ENCODE results near the gene PAPPA2.
"Not testable (repeated sequence)": the region's sequence is repeated elsewhere in the genome, so short reads cannot be mapped to it uniquely, and the experiment has no call there.

PAPPA2 gene

DNA sequence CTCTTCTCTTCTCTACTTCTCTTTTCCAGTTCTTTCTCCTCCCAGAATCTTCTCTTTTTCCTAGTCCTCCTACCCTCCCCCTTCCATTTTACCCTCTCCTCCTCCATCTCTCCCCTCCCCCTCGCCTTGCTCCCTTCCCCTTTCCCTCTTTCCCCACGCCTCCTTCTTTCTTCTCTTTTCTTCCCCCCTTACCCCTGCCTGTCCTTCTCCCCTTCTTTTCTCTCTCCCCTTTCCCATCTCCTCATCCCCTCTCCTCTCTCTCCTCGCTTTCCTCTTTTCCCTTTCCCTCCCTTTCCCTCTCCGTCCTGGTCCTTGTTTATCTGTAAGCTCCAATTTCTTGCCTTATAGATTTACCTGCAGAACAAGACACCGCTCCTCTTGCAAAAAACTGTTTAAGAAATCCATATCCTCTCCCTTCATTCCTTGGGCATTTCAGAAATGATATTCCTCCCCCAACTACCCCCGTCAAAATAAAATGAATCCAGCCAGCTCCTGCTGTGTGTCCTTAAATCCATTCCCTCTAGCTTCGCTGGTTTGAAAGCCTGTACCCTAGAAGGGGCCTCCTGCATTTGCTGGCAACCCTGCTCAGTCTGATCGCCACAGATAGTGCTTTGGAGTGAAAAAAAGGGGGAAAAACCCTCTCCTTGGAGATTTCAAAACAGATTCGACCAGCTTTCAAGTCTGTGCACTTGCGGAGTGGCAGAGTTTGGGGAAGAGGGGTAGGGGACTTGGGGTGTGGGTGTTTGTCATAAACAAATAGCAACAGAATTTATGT lies 89.4 kb downstream of the PAPPA2 start:
- no peak for DNase-seq (ENCODE audit: low read depth in 2 of 2)

DNA sequence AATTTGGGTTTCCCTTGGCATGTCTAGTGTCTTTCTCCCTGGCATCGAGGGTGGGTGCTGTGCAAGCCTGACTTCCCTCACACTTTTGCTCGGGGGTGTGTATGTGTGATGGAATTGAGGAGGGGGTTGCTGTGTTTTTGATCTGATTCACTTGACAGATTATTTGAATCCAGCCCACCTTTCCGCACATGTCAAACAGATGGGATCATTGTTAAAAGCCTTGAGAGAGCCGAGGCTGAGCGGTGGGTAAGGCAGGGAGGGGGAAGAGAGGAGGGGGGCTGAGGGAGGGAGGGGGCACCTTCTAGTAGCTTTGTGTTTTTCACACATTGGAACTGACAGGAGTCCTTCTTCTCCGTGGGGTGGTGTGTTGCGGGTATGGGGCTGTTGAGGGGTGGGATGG lies 90.0 kb downstream of the PAPPA2 start:
- no peak for DNase-seq (ENCODE audit: low read depth in 2 of 2)

DNA sequence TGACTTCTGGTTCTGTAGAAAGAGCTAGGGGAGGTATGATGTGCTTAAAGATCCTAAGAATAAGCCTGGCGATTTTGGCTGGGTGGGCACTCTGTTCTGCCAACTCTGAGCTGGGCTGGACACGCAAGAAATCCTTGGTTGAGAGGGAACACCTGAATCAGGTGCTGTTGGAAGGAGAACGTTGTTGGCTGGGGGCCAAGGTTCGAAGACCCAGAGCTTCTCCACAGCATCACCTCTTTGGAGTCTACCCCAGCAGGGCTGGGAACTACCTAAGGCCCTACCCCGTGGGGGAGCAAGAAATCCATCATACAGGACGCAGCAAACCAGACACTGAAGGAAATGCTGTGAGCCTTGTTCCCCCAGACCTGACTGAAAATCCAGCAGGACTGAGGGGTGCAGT lies 93.3 kb downstream of the PAPPA2 start:
- DNase-seq (ENCODE audit: low read depth in 2 of 2) = no peak

DNA sequence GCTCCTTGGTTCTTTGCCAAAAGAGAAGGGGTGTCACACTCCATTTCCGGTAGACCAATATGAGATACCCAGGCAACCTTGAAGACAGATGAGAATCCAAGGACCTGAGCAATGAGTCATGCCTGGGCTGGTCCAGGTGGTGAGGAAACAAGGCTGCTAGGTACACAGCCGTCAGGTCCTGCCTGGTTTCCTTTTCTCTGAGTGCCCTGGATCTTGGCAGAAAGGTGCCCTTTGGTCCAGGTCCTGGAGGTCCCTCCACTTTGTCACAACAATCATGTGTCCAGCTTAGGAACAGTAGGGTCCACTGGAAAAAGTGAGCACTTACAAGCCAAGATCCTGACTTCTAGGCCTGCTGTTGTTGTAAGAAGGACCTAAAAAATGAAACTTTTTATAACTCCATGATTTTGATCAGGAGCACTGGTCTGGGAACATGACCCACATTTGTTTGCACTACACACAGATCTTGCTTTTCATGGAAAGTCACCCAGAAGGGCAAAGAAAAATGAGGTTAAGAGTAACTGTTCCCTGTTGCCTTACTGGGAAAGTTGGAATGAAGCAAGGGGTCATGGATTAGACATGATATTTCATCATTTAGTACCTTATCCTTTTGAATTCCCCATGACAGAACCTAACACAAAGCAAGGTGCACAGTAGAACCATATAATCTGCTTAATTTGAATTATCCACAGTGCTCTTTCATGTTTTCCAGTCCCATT lies 94.7 kb downstream of the PAPPA2 start:
- DNase-seq (ENCODE audit: low read depth in 2 of 2) = no peak

DNA sequence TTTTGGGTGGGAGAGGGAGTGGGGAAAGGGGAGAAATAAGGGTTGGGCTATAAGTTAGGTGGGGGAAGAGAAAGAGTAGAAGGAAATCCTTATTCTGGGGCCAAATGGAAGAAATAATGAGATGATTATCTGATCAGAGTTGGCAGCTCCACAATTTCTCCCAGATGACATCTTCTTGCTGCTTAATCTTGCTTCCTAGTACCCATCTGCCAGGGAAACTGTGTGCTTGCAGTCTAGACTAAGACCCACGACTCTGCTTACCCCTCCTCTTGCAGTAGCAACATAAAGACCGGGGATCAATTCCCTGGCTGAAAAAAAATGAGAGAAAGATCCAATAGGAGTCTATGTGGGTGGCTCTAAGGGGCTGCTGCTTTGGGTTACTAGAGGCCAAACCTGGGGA lies 95.6 kb downstream of the PAPPA2 start:
- DNase-seq (ENCODE audit: low read depth in 2 of 2) = no peak

DNA sequence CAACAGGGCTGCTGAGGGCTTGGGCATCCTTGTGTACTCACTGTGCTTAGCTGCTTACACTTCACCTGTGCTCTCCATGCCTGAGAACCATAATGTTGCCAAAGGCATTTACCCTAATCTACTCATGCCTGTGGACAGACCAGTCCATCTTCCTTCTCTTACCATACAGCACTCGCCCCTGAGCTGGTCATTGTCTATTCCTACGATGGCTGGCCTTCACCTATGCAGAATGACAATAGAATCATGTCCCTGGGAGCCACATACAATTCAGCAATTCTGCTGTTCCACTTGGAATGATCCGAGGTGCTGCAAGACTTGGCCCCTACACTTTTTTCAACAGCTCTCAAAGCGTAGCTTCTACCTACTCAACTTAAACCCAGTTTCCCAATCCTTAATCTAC lies 96.5 kb downstream of the PAPPA2 start:
- no peak for DNase-seq (ENCODE audit: low read depth in 2 of 2)

DNA sequence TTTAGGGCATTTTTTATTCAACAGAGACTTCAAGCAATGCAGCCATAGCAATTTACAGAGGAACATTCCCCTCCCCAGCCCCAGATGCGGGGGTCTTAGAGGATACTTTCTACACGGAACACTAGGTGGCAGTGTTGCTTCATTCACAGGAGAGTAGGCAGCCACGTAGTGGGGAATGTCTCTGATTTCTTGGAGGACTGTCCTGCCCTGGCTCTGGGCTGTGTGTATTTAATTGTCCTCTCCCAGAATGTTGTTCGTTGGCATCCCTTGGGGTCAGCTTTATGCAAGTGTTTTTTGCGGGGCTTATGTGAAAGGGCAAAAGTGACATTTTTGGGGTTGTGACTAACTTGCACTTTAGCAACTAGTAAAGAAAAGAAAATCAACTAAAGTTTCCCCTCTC lies 96.9 kb downstream of the PAPPA2 start:
- no peak for DNase-seq (ENCODE audit: low read depth in 2 of 2)

DNA sequence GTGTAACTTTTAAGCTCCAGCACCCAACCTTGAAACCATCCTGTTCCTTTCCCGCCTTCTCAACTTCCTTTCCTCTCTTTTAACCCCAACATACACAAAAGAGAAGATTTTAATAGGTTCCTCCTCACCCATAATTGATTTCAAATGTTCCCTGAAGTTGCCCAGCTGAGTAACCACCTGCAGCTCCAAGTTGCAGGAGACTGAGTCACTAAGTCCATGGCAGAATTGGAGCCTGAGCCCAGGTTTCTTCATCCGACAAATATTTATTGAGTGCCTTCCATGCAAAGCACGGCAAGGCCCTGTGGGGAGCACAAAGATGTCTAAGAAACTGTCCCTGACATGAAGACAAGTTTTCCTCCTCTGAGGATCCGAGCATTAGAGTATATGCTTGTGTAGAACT lies 97.7 kb downstream of the PAPPA2 start:
- DNase-seq (ENCODE audit: low read depth in 2 of 2) = no peak

DNA sequence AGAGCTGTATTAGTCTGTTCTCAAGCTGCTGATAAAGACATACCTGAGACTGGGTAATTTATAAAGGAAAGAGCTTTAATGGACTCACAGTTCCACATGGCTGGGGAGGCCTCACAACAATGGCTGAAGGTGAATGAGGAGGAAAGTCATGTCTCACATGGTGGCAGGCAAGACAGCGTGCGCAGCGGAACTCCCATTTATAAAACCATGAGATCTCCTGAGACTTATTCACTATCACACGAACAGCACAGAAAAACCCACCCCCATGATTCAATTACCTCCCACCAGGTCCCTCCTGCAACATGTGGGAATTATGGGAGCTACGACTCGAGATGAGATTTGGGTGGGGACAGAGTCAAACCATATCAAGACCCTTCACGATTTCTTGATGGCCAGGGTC lies 98.8 kb downstream of the PAPPA2 start:
- not testable (repeated sequence) for DNase-seq (ENCODE audit: low read depth in 2 of 2)

DNA sequence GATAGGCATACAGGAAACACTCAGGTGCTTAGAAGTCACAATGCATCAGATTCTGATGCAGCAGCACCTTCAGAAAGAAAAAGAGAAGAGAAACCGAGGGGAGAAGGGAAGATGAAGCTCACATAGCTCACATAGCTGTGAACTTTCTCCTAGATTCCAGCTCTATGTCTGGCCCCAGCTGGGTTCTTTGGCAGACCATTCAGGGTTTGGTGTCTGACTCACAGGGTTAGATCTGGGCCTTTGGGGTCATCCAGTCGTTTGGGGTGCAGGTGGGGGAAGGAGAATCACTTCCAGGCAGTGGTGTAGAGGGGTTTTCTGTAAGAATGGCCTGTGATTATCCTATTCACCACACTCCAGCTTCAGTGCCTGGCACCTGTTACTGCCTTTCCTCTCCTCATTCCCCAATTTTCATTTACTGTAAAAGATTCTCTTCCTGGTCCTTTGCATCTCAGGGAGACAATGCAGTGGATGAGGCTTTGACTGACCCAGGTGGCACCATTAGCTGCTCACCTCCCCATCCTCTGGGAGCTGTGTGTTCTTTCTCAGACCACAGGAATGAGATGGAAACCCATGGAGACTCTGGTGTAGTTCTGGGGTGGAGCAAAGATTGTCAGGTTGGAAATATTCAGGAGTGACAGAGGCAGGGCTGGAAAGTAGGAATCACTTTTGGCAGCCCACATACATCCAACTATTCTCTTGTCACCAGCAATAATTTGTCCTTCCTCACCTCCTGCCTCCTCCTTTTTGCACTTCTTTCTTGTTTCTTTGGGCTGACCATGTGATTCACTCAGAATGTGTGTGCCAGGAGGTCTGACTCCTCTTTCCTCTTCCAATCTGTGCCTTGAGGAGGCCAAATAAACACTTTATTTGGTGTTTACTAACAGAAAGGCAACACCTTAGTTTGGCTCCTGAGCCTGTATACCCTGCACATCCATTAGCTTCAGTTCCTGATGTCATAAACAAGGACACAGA lies 103.3 kb downstream of the PAPPA2 start:
- no peak for DNase-seq (ENCODE audit: low read depth in 2 of 2)

DNA sequence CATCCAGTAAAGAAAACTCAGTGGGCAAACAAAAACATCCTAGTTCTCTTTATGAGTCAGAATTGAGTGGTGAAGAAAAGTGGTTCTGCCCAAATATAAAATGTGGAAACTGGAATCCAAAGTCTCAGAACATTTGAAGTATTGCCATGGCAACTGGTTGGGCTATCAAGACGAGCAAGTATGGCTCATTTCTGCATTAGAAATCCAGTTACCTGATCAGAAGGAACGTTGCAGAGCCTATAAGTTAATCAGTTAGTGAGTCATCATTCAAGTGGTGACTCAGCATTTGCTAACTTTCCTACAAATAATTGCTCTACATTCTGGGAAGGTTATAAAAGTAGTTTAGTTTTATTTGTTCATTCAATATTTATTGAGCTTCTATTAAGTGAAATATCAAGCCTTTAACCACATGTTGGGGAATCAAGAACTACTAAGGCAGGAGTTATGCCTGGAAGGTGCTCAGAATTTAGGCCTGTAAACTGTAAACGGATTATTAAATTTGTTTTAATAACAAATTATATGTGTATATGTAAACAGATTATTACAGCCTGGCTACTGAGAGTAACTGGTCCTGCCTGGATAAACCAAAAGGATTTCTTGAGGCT lies 104.3 kb downstream of the PAPPA2 start:
- DNase-seq (ENCODE audit: low read depth in 2 of 2) = no peak

DNA sequence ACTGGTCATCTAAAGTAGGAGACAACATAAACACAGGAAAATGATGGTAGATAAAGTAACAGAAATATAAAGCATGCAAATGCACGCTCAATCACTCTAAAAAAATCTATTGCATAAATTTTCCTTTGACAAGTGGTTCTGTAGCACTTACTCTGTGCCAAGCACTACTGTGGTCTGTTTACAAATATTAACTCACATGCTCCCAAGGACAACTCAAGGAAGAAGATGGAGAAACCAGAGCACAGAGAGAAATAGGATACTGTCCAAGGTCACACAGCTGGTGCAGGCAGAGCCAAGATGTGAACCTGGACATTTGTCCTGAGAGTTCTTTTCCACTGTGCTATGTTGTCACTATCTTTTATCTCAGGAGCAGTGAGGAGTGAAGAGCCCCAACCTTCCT lies 105.2 kb downstream of the PAPPA2 start:
- no peak for DNase-seq (ENCODE audit: low read depth in 2 of 2)

DNA sequence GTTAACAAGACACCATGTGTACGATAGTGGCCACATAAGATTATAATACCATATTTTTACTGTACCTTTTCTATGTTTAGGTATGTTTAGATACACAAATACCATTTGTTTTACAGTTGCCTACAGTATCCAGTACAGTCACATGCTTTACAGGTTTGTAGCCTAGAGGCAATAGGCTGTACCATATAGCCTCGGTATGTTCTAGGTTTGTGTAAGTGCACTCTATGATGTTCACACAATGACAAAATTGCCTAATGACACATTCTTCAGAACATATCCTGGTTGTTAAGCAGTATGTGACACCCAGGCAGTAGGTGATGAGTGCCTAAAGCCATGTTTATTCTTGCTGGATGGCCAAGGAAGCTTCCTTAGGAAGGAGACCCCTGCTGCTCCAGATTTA lies 111.8 kb downstream of the PAPPA2 start:
- no peak for DNase-seq (ENCODE audit: low read depth in 2 of 2)

DNA sequence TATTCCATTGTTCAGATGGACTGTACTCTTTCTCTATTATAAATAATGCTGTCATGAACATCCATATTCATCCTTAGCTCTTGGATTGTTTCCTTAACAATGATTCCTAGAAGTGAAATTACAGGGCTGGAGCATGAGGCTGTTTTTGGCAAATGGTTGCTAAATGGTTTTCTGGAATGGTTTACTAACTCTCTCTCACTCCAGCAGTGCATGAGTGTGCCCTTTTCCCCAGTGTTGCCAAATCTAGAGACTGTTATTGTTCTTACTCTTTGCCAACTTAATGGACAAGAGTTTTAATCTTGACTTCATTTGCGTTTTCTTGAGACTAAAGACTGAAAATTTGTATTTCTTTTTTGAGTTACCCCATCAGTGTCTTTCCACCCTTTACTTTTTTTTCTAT lies 113.0 kb downstream of the PAPPA2 start:
- DNase-seq (ENCODE audit: low read depth in 2 of 2) = no peak

DNA sequence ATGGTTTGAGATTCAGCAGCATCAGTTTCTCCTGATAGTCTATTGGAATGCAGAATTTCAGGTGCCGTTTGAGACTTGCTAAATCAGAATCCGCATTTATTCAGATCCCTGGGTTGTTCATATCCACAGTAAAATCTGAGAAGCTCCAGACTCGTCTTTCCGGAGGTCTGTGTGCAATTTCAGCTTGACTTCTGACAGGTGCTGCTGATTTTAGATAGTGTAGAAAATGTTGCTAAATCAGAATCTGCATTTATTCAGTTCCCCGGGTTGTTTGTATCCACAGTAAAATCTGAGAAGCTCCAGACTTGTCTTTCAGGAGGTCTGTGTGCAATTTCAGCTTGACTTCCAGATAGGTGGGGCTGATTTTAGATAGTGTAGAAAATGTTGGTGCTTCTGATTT lies 113.7 kb downstream of the PAPPA2 start:
- DNase-seq (ENCODE audit: low read depth in 2 of 2) = no peak

DNA sequence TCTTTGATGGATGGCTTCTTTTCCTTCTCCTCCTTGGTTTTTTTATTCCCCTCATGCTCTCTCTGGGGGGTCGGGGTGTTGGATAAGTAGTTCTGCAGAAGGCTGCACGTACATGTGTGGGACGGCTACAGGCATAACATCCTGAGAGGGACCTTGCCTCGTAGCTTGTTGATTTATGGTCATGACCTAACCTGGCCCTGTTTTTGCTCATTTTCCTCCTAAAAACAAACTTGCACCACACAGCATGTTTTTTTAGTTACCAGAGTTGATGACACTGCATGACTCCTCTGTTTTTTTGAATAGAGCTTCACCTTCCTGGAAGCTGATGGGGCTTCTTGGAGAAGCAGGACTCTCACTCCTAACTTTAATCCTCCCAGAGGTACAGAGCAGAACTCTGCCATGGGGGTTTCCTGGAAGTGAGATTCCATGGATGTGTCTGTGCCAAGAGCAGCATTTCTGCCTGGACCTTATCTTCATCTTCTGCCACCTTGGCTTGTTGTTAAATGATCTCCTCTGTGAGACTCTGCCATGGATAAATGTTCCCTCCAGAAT lies 114.7 kb downstream of the PAPPA2 start:
- DNase-seq (ENCODE audit: low read depth in 2 of 2) = no peak

DNA sequence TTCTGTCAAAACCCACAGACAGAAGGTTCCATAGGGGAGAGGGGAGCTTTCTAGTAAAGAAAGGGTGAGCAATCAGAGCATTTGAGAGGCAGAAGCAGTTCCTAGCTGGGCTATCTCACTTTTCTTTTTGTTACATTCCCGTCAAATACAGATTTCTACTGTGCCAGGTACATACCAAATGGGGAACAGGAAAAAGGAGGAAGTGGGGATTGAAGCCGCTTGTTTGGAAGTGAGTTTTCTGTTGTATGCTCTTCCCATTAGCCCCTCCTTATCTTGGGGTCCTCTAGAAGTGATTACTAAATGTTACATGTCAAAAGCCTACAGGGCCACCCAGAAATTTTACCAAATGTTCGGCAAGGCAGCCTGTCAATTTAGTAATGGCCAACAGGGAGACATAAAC lies 116.1 kb downstream of the PAPPA2 start:
- no peak for DNase-seq (ENCODE audit: low read depth in 2 of 2)

DNA sequence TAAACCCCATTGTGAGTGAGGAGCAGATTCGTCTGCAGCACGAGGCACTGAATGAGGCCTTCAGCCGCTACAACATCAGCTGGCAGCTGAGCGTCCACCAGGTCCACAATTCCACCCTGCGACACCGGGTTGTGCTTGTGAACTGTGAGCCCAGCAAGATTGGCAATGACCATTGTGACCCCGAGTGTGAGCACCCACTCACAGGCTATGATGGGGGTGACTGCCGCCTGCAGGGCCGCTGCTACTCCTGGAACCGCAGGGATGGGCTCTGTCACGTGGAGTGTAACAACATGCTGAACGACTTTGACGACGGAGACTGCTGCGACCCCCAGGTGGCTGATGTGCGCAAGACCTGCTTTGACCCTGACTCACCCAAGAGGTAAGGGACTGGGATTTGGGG lies 132.2 kb downstream of the PAPPA2 start:
- no peak for DNase-seq (ENCODE audit: low read depth in 2 of 2)

DNA sequence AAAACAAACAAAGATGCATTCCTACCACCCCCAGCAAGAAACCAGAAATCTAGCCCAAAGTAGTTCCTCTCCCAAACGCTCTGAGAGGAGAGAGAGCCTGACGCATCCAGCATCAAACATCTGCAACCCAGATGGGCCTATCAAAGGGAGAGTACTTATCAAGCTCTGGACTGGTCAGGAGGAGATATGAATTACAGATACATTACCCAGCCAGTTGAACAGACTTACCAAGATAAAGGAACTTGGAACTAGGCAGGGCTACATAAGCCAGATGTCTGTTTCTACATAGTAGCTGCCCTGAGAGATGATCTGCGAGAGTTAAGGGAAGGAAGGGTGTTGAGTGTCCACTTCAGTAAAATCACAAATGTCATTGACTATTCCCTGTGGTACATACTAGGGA lies 138.4 kb downstream of the PAPPA2 start:
- DNase-seq (ENCODE audit: low read depth in 2 of 2) = no peak

DNA sequence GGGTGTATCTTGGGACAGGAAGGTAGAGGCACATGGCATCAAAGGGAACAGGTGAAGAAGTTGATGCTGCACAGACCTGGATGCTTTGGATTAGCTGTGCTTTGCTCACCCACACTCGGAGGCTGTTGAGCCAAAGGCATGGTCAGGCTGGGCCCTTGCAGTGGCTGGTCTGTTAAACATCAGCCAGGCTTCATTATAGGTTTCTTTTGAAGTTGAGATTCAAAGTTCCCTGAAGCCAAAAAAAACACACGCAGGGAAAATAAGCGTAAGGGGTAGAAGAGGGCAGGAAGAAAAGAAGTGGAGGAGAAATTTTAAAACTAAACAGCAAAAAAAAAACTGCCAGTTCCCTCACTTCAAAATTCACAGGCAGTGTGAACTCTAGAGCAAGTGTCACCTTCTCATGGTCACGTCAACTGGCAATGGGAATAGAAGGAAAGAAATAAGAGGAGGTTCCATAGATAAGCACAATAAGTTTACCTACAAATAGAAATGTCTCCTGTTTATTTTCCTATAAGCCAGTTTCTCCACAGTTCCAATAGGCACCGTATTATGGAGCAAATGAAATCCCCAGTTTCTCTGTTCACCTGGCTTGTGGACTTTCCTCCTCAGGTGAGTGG lies 139.5 kb downstream of the PAPPA2 start:
- DNase-seq (ENCODE audit: low read depth in 2 of 2) = no peak

DNA sequence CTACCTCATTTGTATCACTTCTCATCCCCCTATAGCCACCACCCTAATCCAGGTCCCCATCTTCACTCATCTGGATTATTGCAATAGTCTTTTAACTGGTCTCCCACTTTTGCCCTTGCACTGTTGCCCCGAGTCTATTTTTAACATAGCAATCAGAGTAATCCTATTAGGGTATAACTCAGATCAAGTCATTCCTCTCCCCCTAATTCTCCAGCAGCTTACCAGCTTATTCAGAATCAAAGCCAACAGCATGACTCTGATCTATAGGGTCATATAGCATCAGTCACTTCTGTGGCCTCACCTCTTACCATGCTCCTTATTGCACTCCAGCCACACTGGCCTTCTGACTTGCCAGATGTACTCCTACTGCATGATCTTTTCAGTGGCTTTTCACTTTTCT lies 140.7 kb downstream of the PAPPA2 start:
- DNase-seq (ENCODE audit: low read depth in 2 of 2) = no peak

Data from stimulated activated CD4-positive, alpha-beta T cell treated with anti-CD3 and anti-CD28 coated beads, Interleukin-1b, Interleukin-23, amount 100 ng/mL, for 1 hour (primary cell).